Thyroid gland (tissue), 4 donors: ENCODE measurements around the gene PDE6A.

Source experiments
- POLR2A ChIP-seq, 2 donors: fragments of 450-650 bp; IDR thresholded peaks; one replicate each; pipeline ENCODE4 v1.6.1; 2017; ENCODE audit warnings: antibody characterized with exemption in 2 of 2, mild to moderate bottlenecking in 2 of 2, moderate library complexity in 1 of 2
- TF ChIP-seq, protein P1 (sequence below), 6 experiments: fragments of 200-600 bp in 3 of 6; fragments of 450-650 bp in 3 of 6; sonication (generic) in 3 of 6; IDR thresholded peaks; one replicate each; pipeline ENCODE4 v1.5.1; 2016 to 2019; ENCODE audit warnings: antibody characterized with exemption in 6 of 6, mild to moderate bottlenecking in 2 of 6, inconsistent platforms in 1 of 6, moderate library complexity in 1 of 6

DNA sequence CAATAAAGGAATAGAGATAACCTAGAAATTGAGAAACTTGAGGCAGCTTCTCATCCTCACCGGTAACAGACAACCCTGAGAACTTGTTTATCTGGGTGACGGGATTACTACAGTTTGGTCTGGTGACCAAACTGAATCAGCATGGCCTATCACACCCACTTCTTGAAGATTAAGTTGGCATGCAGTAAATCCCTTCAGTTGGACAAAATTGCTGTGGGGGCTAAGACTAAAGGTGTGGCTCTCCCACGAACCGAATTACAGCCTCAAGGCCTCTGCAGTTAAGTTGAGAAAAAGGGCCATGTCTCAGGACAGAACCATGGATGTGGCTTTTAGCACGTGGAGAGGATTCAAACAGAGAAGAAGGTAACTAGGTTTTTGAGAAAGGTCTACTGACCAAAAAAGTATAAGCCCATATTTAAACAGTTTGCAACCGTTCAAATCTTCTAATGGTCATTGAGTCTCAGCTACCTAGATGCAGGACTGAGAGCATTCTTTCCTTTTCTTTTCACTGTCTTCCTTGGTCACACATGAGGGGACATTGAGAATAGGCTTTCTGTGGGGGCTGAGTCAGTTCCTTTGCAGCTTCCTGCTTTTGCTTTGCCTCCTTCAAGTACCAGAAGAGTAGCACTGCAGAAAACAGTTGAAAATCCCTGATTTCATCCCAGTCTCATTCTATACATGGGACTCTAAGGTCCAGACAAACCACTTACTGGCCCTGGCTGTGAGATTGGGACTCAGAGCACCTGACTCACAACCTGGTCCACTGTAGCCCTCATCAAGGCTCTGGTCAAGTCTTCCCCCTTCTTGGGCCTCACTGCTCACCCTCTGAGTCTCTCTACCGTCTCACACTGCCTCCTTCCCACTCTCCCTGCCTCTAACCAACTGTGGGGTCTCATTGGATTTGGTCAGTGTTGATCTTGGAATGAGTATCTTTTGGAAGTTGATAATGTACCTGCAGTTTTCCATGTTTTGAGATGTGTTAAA, 30.9 kb downstream of the PDE6A start:
- TF ChIP-seq, protein P1, sequence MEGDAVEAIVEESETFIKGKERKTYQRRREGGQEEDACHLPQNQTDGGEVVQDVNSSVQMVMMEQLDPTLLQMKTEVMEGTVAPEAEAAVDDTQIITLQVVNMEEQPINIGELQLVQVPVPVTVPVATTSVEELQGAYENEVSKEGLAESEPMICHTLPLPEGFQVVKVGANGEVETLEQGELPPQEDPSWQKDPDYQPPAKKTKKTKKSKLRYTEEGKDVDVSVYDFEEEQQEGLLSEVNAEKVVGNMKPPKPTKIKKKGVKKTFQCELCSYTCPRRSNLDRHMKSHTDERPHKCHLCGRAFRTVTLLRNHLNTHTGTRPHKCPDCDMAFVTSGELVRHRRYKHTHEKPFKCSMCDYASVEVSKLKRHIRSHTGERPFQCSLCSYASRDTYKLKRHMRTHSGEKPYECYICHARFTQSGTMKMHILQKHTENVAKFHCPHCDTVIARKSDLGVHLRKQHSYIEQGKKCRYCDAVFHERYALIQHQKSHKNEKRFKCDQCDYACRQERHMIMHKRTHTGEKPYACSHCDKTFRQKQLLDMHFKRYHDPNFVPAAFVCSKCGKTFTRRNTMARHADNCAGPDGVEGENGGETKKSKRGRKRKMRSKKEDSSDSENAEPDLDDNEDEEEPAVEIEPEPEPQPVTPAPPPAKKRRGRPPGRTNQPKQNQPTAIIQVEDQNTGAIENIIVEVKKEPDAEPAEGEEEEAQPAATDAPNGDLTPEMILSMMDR (IDR thresholded peaks at IDR 0.05), result no peak
- no peak for TF ChIP-seq POLR2A (IDR thresholded peaks at IDR 0.05)
